Endothelial cell (in vitro differentiated cells): Measurements from ENCODE around the gene GIMAP1. TPM values are rescaled to one million over a fixed set of nuclear protein-coding genes. Genes with fewer than 3 reads are reported as not detected.
A peak's percentile ranks its signal among the peaks of the same experiment; 100 is the strongest.

Experiments
- DNase-seq: peaks from one replicate; pipeline ENCODE4 v3.0.0; 2021; ENCODE audit warnings: low spot score
- H3K27ac Mint-ChIP-seq: one replicate; pipeline ENCODE4 v1.8.0; 2021; ENCODE audit warnings: mixed read lengths, inconsistent platforms; ENCODE audit not compliant: unreplicated experiment
- H3K27me3 Mint-ChIP-seq: one replicate; pipeline ENCODE4 v1.8.0; 2021; ENCODE audit warnings: mild to moderate bottlenecking, moderate library complexity, mixed read lengths, inconsistent platforms; ENCODE audit not compliant: unreplicated experiment
- H3K36me3 Mint-ChIP-seq: one replicate; pipeline ENCODE4 v1.8.0; 2021; ENCODE audit warnings: mild to moderate bottlenecking, low read depth, mixed read lengths, inconsistent platforms; ENCODE audit not compliant: unreplicated experiment
- H3K4me1 Mint-ChIP-seq: one replicate; pipeline ENCODE4 v1.8.0; 2021; ENCODE audit warnings: mild to moderate bottlenecking, mixed read lengths, inconsistent platforms; ENCODE audit not compliant: unreplicated experiment
- H3K4me3 Mint-ChIP-seq: one replicate; pipeline ENCODE4 v1.8.0; 2021; ENCODE audit warnings: mild to moderate bottlenecking, mixed read lengths, inconsistent platforms; ENCODE audit not compliant: unreplicated experiment
- H3K9me3 Mint-ChIP-seq: one replicate; pipeline ENCODE4 v1.8.0; 2021; ENCODE audit warnings: mixed read lengths, inconsistent platforms; ENCODE audit not compliant: unreplicated experiment
- total RNA-seq: library from RNA; stranded (reverse); fragmentation: NEBNext Ultra II Directional; extraction: Animal tissue kit (Norgen Biotek cat#: 25700); gene quantifications from one replicate; pipeline ENCODE4 v1.2.1, GENCODE V29; 2021; ENCODE audit not compliant: unreplicated experiment
- TF ChIP-seq, protein P1 (sequence below): fragments of 200-600 bp; sonication (generic); IDR thresholded peaks from one replicate; pipeline ENCODE4 v1.5.0; 2021; ENCODE audit warnings: antibody characterized with exemption; ENCODE audit not compliant: unreplicated experiment

GIMAP1 gene
- total RNA-seq, 1 donor from 2014 or later: 3.6 TPM

DNA sequence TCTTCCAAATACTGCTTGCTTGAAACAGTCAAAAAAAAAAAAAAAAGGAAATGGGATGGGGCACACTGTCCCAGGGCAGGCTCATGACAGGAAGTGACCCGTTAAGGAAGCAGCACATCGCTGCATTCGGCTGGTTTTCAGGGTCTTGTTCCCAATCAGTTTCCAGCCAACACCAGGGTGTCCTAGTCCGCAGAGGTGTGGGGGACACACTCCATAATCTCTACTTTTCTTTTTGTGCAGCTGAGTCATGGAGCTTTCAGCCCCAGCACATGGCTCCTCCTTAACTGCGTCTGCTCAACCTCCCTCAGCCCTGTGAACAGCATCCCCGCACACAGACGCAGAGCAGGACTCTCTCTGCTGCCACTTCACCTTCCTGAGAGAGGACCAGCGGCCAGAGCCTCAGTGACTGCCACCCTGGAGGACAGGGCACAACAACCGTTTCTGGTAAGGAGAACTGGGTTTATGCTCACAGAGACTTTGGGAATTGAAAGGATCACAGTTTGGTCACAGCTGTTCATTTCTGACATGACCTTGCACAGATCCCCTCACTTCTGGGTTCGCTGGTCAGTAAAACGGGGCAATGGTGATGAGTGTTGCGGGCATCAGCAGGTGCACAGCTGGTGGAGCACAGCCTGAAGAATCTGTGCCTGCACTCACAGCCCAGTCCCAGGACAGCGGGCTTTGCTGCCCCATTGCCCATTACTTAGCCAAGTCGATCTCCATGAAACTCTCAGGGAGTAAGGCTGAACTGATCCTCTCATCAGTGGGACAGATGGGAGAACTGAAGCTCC, 21.0 kb downstream of the GIMAP1 start, which contains the start of gene GIMAP5:
Gene GIMAP5 (plus strand): TSS at position 154 of the 791 bp plus-strand sequence. CDS start 3,467 bp downstream, outside the sequence.
- Mint-ChIP-seq H3K27me3 (peaks cover 3% of the 10 kb centered on the region), H3K4me3 (peak within 1 kb of the TSS; percentile 94), H3K9me3 (peaks cover 4% of the 10 kb centered on the region), H3K36me3 (peaks cover 51% of the 10 kb centered on the region), H3K4me1 (peaks cover 71% of the 10 kb centered on the region), H3K27ac (peak within 1 kb of the TSS; percentile 50)
- DNase-seq: no peak
- TF ChIP-seq, protein P1, sequence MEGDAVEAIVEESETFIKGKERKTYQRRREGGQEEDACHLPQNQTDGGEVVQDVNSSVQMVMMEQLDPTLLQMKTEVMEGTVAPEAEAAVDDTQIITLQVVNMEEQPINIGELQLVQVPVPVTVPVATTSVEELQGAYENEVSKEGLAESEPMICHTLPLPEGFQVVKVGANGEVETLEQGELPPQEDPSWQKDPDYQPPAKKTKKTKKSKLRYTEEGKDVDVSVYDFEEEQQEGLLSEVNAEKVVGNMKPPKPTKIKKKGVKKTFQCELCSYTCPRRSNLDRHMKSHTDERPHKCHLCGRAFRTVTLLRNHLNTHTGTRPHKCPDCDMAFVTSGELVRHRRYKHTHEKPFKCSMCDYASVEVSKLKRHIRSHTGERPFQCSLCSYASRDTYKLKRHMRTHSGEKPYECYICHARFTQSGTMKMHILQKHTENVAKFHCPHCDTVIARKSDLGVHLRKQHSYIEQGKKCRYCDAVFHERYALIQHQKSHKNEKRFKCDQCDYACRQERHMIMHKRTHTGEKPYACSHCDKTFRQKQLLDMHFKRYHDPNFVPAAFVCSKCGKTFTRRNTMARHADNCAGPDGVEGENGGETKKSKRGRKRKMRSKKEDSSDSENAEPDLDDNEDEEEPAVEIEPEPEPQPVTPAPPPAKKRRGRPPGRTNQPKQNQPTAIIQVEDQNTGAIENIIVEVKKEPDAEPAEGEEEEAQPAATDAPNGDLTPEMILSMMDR: no peak

DNA sequence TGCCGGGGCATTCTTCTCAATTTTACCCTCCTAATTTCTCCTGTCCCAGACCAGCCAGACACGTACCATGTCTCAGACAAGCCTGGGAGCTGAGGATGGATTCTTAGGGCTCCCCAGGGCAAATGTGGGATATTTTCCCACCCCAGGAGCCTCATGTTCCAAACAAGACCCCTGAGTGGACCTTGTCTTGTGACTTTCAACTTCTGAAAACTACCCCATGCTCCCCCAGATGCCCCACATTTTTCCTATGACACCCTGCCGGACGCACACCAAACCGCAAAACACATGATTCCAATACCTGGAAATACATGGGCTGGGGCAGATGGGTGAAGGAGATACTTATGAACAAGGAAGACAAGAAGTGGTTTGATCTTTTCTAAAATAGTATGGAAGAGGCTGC, 21.7 kb downstream of the GIMAP1 start:
- Mint-ChIP-seq H3K36me3 (peaks cover 52% of the 10 kb centered on the region), H3K4me1 (peaks cover 77% of the 10 kb centered on the region), H3K4me3 (peak overlapping the region; percentile 94), H3K9me3 (peaks cover 4% of the 10 kb centered on the region), H3K27ac (peak overlapping the region; percentile 50), H3K27me3 (peaks cover 5% of the 10 kb centered on the region)
- TF ChIP-seq, protein P1: no peak
- DNase-seq: no peak

DNA sequence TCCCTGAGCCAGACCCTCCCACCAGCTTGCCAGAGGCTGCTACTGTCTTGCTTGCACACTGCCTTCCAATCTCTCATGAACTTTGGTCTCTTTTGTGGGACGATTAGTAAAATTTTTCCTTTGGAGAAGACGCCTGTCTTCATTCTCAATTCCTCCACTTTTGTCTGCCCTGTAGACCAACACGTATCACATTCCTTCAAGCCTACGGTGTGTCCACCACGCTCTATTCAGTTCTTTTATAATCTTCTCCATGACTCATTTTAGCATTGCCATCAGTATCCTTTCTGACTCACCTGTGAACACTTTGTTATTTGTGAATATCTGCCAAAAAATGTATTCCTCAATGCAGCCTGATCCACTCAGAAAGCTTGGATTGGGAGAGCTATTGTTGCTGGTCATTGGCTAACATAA, 22.2 kb downstream of the GIMAP1 start:
- peaks cover 4% of the 10 kb centered on the region for H3K9me3 Mint-ChIP-seq
- H3K4me3 Mint-ChIP-seq: peak overlapping the region; percentile 94
- H3K27ac Mint-ChIP-seq: peak overlapping the region; percentile 50
- no peak for DNase-seq
- peaks cover 5% of the 10 kb centered on the region for H3K27me3 Mint-ChIP-seq
- TF ChIP-seq, protein P1: no peak
- H3K36me3 Mint-ChIP-seq: peaks cover 54% of the 10 kb centered on the region
- peaks cover 82% of the 10 kb centered on the region for H3K4me1 Mint-ChIP-seq

DNA sequence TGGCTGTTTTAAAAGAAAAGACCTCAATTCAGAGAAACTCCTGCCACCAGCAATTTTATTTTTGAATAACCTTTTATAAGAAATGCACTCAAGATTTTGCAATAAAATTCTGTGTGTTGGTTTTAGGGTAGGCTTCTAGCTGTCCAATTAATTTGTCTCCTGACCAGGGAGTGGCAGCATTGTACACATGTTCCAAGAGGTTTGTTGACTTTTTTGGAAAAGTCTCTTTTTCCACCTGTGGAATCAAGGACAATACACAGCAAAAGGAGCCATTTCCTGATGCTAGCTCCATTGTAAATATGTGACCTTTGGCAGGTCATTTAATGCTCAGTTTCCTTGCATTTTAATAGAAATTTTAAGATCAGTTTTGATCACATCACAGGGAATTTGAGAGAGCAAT, 22.6 kb downstream of the GIMAP1 start:
- peaks cover 5% of the 10 kb centered on the region for H3K27me3 Mint-ChIP-seq
- TF ChIP-seq, protein P1: no peak
- peaks cover 59% of the 10 kb centered on the region for H3K36me3 Mint-ChIP-seq
- H3K4me1 Mint-ChIP-seq: peaks cover 85% of the 10 kb centered on the region
- DNase-seq: no peak
- peak overlapping the region; percentile 37 for H3K27ac Mint-ChIP-seq
- peak overlapping the region; percentile 94 for H3K4me3 Mint-ChIP-seq
- H3K9me3 Mint-ChIP-seq: peaks cover 4% of the 10 kb centered on the region

DNA sequence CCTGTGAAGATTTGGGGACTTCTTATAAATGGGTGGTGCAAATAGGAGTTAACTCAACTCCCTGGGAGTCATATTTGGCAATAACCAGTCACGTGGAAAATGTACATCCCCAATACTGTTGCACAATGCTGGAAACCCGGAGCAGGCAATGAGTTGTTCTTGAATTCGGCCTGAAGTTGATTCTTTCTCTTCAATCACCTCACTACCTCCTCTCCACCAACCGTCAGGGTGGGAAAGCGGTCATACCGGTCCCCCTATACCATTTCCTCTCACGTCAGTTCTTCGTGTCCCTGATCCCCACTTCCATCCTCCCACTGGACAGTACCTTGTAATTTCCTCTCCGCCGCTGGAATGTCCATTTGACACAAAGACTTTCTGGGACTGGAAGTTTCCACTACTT, 23.6 kb downstream of the GIMAP1 start:
- H3K27ac Mint-ChIP-seq: peak overlapping the region; percentile 25
- TF ChIP-seq, protein P1: no peak
- peaks cover 68% of the 10 kb centered on the region for H3K36me3 Mint-ChIP-seq
- H3K27me3 Mint-ChIP-seq: peaks cover 9% of the 10 kb centered on the region
- DNase-seq: no peak
- peaks cover 4% of the 10 kb centered on the region for H3K9me3 Mint-ChIP-seq
- H3K4me3 Mint-ChIP-seq: peak overlapping the region; percentile 94
- peaks cover 81% of the 10 kb centered on the region for H3K4me1 Mint-ChIP-seq
